ENCODE measurements around the gene NRCAM. TPM values are rescaled to one million over a fixed set of nuclear protein-coding genes. Genes with fewer than 3 reads are reported as not detected.
"Not testable (repeated sequence)": the region's sequence is repeated elsewhere in the genome, so short reads cannot be mapped to it uniquely, and the experiment has no call there.

The NRCAM gene
- total and polyA plus RNA-seq, 2 of the 8 experiments (the other 6 are each of a cell fraction or from before 2014, with no cell fraction given): 2.7 to 3.8 TPM

DNA sequence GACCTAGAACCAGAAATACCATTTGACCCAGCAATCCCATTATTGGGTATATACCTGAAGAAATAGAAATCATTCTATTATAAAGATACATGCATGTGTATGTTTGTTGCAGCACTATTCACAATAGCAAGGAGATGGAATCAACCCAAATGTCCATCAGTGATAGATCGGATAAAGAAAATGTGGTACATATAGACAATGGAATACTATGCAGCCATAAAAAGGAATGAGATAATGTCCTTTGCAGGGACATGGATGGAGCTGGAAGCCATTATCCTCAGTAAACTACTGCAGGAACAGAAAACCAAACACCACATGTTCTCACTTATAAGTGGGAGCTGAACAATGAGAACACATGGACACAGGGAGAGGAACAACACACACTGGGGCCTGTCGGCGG lies 196.8 kb downstream of the NRCAM start:
- 96% methylated on average over 3 of the region's 3 CpGs; no CpG with 5 or more reads in 1 of the 2 experiments for WGBS, 2 experiments (ENCODE audit: extremely low coverage in 1 of 2, insufficient coverage in 1 of 2, insufficient read length in 1 of 2, insufficient replicate concordance in 2 of 2, low coverage in 1 of 2, low lambda C conversion rate in 2 of 2, missing lambda C conversion rate in 1 of 2)
- H2BK120ac ChIP-seq (replicated peaks; ENCODE audit: low read depth, low read length); H3K27me3 ChIP-seq (replicated peaks in 1 of 4; ENCODE audit: control insufficient read depth in 3 of 4, extremely low read depth in 1 of 4, insufficient read depth in 3 of 4, low read length in 3 of 4); H2BK20ac ChIP-seq (ENCODE audit: low read length); H4K20me1 ChIP-seq (replicated peaks in 1 of 2; ENCODE audit: control insufficient read depth in 1 of 2, insufficient read depth in 2 of 2, low read length in 2 of 2); H3K4me3 ChIP-seq (ENCODE audit: extremely low read depth in 1 of 4, insufficient read depth in 2 of 4, low read depth in 3 of 4, low read length in 4 of 4); H4K8ac ChIP-seq (ENCODE audit: extremely low read depth, insufficient read depth, low read length); H3K79me1 ChIP-seq (ENCODE audit: low read depth, low read length); H3K79me2 ChIP-seq (ENCODE audit: control insufficient read depth in 1 of 2, insufficient read depth in 2 of 2, low read length in 2 of 2); DNase-seq (ENCODE audit: low read depth in 1 of 2, low spot score in 2 of 2); H4K5ac ChIP-seq (ENCODE audit: insufficient read length, low read depth, low read length); H3K9ac ChIP-seq (replicated peaks in 1 of 4; ENCODE audit: extremely low read depth in 1 of 4, low read depth in 3 of 4, low read length in 3 of 4); H3K4me1 ChIP-seq (replicated peaks in 1 of 4; ENCODE audit: control insufficient read depth in 3 of 4, insufficient read depth in 4 of 4, low read length in 3 of 4); H3K36me3 ChIP-seq (ENCODE audit: control insufficient read depth in 2 of 4, insufficient read depth in 4 of 4, low read length in 3 of 4); CTCF ChIA-PET (ENCODE audit: partially characterized antibody); H2BK15ac ChIP-seq (ENCODE audit: low read length); H2AFZ ChIP-seq (ENCODE audit: low read length); H3K9me3 ChIP-seq (ENCODE audit: insufficient read depth in 2 of 2, low read depth in 1 of 2, low read length in 1 of 2); H4K91ac ChIP-seq (replicated peaks; ENCODE audit: insufficient read length, low read length); H3K27ac ChIP-seq (ENCODE audit: low read depth, low read length); H3K4ac ChIP-seq (replicated peaks; ENCODE audit: insufficient read length, low read depth, low read length); H3K23ac ChIP-seq (ENCODE audit: insufficient read length); POLR2A ChIA-PET (ENCODE audit: partially characterized antibody); H2AK5ac ChIP-seq (ENCODE audit: low read depth, low read length); H3K14ac ChIP-seq (ENCODE audit: insufficient read length); H2BK12ac ChIP-seq (ENCODE audit: low read depth, low read length); FAIRE-seq; H3K18ac ChIP-seq (ENCODE audit: extremely low read depth, low read length); H2BK5ac ChIP-seq (ENCODE audit: low read depth, low read length); H3K56ac ChIP-seq (replicated peaks; ENCODE audit: insufficient read length, low read depth, low read length); H3K4me2 ChIP-seq (ENCODE audit: insufficient read depth in 1 of 2, low read depth in 2 of 2, low read length in 2 of 2); H3K23me2 ChIP-seq (ENCODE audit: low read depth, low read length): not testable (repeated sequence)

Data from H1 (cell line).